Immature natural killer cell (primary cell): ENCODE results near the gene FAM120A. TPM values are rescaled to one million over a fixed set of nuclear protein-coding genes. Genes with fewer than 3 reads are reported as not detected.
A peak's percentile ranks its signal among the peaks of the same experiment; 100 is the strongest.

Experiments used
- DNase-seq, 3 donors: peaks; one replicate each; pipeline ENCODE4 v3.0.0; 2022; ENCODE audit warnings: mixed read lengths in 1 of 3
- H3K27ac Mint-ChIP-seq, 6 donors: one replicate each; pipeline ENCODE4 v1.8.0; 2020; ENCODE audit warnings: mixed read lengths in 6 of 6, mild to moderate bottlenecking in 5 of 6, inconsistent platforms in 4 of 6, moderate library complexity in 3 of 6
- H3K27me3 Mint-ChIP-seq, 3 donors: one replicate each; pipeline ENCODE4 v1.8.0; 2020 to 2021; ENCODE audit warnings: low read depth in 3 of 3, mild to moderate bottlenecking in 3 of 3, mixed read lengths in 3 of 3, moderate library complexity in 3 of 3, inconsistent platforms in 1 of 3
- H3K36me3 Mint-ChIP-seq, 3 donors: one replicate each; pipeline ENCODE4 v1.8.0; 2020; ENCODE audit warnings: mixed read lengths in 3 of 3, inconsistent platforms in 2 of 3, mild to moderate bottlenecking in 2 of 3
- H3K4me1 Mint-ChIP-seq, 2 donors: one replicate each; pipeline ENCODE4 v1.8.0; 2020; ENCODE audit warnings: inconsistent platforms in 2 of 2, mild to moderate bottlenecking in 2 of 2, mixed read lengths in 2 of 2, moderate library complexity in 1 of 2
- H3K4me3 Mint-ChIP-seq, 5 donors: one replicate each; pipeline ENCODE4 v1.8.0; 2020; ENCODE audit warnings: mild to moderate bottlenecking in 5 of 5, mixed read lengths in 5 of 5, inconsistent platforms in 3 of 5, moderate library complexity in 3 of 5
- H3K9me3 Mint-ChIP-seq, 6 donors: one replicate each; pipeline ENCODE4 v1.8.0; 2020; ENCODE audit warnings: mild to moderate bottlenecking in 6 of 6, mixed read lengths in 6 of 6, inconsistent platforms in 4 of 6, moderate library complexity in 3 of 6
- polyA plus RNA-seq, 3 donors: library from polyadenylated mRNA; unstranded; fragments of 300-500 nt; fragmentation: Illumina TruSeq; gene quantifications; one replicate each; pipeline ENCODE4 v1.2.3, GENCODE V29; 2021

Gene FAM120A
- polyA plus RNA-seq, 3 donors from 2014 or later: 6.2 to 16.0 (median 6.9) TPM

DNA sequence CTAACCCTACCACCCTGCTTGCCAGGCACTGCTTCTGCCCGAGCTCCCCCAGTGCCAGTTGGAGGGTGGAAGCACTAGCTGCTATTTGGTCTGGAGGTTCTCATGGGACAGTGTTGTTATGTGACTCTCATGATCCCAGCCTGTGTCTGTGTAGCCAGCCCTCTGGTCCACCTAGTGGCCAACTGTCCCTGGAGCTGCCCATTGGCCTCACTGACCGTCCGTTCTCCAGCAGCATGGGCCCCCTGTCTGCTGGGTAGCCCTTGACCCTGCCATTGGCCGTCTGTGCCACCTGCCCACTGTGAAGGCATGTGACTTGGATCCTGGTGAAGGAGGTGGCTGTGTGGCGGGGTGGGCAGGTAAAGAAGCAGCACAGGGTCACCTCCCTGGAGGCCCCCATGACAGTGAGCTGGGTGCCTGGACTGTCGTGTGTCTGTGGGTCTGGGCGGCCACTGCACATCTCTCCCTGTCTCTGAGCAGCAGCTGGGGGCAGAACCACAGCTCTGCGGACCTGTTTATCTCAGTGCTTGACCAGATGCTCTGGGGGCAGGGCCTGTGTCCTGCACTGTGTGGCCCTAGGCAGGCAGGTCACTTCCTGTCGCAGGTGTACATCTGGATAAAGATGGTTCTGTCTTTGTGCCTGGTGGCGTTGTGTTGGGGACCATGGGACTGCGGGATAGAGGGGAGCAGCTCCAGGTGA lies 136.3 kb downstream of the FAM120A start:
- Mint-ChIP-seq H3K4me1 (peaks cover 24 to 32% of the 10 kb centered on the region in 2 donors), H3K27me3 (no peaks in the 10 kb centered on the region), H3K36me3 (peaks cover 0 to 6% (median 3%) of the 10 kb centered on the region in 3 donors), H3K27ac (no peak overlapping the region), H3K9me3 (no peaks in the 10 kb centered on the region), H3K4me3 (no peak overlapping the region)
- no peak for DNase-seq

DNA sequence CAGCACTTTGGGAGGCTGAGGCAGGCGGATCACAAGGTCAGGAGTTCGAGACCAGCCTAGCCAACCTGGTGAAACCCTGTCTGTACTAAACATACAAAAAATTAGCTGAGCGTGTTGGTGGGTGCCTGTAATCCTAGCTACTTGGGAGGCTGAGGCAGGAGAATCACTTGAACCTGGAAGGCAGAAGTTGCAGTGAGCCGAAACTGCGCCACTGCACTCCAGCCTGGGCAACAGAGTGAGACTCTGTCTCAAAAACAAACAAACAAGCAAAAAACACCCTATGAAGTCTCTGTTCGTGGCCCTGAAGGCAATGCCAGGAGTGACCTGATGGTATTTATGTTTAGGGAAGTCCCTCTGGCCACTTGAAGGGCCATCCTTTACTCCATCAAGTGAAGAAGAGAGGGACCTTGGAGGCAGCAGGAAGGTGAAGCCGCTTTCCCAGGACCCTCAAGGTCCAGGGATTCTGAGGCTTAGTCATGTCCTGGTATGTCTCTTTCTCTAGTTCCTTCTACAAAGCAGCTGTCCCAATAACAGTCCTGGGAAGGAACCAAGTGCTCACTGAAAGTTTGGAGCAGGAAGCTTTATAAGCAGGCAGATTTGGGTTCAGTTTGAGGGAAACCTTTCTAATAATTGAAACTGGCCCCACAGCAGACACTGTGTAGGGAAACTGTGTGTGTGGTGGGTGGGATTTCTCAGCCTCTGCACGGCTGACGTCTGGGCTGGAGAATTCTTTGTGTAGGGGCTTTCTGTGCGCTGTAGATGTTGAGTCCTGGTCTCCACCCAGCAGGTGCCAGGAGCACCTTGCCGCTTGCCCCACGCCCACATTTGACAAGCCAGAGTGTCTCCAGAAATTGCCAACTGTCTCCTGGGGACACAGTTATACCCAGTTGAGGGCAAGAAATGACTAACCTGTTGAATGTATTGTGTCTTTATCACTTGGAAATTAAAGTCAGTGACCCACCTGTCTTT lies 137.4 kb downstream of the FAM120A start:
- Mint-ChIP-seq H3K9me3 (no peaks in the 10 kb centered on the region), H3K27me3 (no peaks in the 10 kb centered on the region), H3K4me1 (peaks cover 20 to 32% of the 10 kb centered on the region in 2 donors), H3K36me3 (peaks cover 0 to 6% (median 3%) of the 10 kb centered on the region in 3 donors), H3K27ac (peak overlapping the region in 2 of 6 donors; percentile 23), H3K4me3 (no peak overlapping the region)
- DNase-seq: no peak

DNA sequence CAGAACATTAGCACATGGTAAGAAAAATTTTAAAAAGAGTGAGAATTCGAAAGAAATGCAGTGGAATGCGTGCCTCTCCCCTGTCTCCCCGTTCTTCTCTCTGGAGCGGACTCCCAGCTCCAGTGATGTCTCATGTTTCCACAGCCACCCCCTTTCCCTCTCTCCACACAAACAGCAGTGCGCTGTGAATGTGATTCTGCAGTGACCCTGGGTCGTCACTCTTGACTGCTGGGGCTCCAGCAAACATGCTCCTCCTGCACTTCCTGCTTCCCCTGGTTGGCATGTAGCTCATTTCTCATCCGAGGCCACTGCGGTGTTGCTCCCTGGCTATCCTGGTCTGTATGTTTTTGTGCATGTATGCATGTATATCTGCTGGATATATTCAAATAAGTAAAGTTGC lies 138.2 kb downstream of the FAM120A start:
- no peak for DNase-seq
- Mint-ChIP-seq H3K36me3 (peaks cover 0 to 4% (median 0%) of the 10 kb centered on the region in 3 donors), H3K27me3 (no peaks in the 10 kb centered on the region), H3K9me3 (no peaks in the 10 kb centered on the region), H3K4me1 (peaks cover 20 to 26% of the 10 kb centered on the region in 2 donors), H3K27ac (peak overlapping the region in 3 of 6 donors; percentile 6 to 31 (median 10)), H3K4me3 (no peak overlapping the region)

DNA sequence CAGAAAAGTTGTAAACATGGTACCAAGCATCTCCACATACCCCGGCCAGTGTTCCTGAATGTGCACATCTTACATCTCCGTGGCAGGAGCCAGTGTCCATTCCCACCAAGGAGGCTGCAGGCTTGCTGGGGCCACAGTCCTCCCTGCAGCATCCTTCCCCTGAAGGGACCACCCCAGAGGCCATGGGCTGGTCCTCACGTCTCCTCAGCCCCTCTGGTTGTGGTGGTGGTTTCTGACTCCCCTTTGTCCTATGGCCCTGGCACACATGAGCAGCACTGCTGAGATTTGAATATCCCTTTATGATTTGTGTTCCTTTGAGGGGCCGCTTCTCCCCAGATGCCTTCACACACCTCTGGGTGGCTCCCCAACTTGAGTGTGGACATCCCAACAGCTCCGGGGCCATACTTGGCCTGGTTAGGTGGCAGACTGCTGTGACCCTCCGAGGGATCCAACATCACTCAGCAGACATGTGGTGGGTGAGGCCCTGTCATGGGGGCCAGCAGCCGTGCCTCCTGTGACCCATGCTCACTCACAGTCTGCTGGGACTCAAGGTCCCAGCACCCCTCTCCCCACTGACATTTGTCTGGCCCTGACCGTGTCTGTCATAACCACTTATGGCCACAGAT lies 139.2 kb downstream of the FAM120A start:
- no peak for DNase-seq
- peak overlapping the region in 3 of 6 donors; percentile 31 to 40 (median 35) for H3K27ac Mint-ChIP-seq
- no peaks in the 10 kb centered on the region for H3K27me3 Mint-ChIP-seq
- H3K4me3 Mint-ChIP-seq: no peak overlapping the region
- no peaks in the 10 kb centered on the region for H3K9me3 Mint-ChIP-seq
- peaks cover 20 to 27% of the 10 kb centered on the region in 2 donors for H3K4me1 Mint-ChIP-seq
- no peaks in the 10 kb centered on the region for H3K36me3 Mint-ChIP-seq

DNA sequence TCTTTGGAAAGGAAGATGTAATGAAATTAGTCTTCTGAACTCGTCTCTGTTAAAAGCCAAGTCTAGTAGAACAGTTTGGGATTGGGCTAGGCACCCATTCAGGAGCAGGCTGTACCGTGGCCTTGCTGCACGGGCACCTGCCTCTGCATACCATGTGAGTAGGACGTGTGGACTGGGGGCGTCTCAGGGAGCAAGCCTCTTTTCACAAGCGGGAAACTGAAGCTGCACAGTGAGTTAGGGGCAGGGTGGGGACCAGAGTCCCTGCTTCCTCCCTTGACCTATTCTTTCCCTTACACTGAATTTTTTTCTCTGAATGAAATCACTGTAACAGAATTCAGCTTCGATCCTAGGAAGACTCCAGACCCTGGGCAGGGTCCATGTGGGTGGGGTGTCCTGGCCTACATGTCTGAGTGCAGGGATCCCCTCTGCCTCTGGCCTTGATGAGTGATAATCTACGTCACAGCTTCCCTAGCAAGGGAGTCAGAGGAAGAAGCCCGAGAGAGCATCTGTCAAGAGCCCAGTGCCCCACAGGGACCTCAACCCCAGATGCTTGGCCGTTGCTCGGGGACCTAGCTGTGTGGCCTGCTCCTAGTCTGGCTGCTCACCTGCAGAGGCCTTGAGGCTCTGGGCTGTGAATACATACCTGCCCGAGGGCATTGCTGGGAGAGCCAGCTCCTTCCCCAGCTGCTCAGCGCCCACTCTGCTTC lies 140.0 kb downstream of the FAM120A start:
- Mint-ChIP-seq H3K4me1 (peaks cover 24 to 33% of the 10 kb centered on the region in 2 donors), H3K27ac (no peak overlapping the region), H3K9me3 (no peaks in the 10 kb centered on the region), H3K27me3 (no peaks in the 10 kb centered on the region), H3K4me3 (no peak overlapping the region), H3K36me3 (no peaks in the 10 kb centered on the region)
- DNase-seq: no peak

DNA sequence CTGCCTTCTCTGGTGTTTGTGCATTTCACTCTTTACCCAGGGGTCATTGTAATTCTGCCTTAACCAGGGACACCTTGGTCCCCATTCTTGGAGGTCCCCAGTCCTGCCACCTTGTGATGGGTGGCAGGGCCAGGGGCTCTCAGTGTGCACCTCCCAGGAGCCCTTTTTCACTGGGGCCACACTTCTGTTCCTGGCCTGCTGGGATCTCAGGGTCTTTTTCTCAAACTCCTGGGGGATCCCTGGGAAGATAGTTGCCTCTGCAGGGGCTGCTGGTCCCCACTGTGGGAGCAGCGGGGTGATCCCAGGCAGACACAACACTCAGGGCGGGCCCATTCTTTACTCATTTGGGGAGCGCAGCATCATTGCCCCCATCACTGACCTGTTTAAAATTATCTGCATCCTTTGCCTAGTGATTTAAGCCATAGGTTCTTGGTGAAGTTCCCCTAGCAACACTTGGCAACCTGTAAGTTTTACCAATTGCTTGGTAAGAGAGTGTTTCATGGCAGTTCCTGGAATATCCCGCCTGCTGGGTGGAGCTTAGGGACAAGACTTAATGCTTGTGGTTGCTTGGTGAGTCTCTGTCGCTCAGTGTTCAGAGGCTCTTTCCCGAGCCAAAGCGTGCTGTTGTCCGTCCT lies 140.6 kb downstream of the FAM120A start:
- Mint-ChIP-seq H3K4me1 (peaks cover 20 to 33% of the 10 kb centered on the region in 2 donors), H3K9me3 (no peaks in the 10 kb centered on the region), H3K27me3 (no peaks in the 10 kb centered on the region), H3K4me3 (no peak overlapping the region), H3K27ac (peak overlapping the region in 1 of 6 donors; percentile 61), H3K36me3 (no peaks in the 10 kb centered on the region)
- DNase-seq: no peak

DNA sequence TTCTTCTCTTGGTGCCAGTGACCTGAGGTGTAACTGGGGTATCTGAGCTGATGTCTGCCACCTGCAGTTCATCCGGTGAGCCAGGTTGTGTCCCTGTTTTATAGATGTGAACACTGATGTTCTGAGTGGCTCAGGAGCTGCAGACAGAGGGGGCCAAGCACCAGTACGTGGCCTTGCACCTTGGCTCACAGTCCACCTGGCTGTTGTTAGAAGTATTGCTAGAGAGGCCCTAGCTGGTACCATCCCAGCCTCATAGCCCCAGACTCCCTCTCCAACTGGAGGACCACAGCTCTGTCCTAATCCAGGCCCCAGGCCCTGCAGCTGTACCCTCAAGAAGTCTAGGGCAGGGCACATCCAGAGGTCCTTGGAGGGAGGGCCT lies 141.1 kb downstream of the FAM120A start:
- H3K4me1 Mint-ChIP-seq: peaks cover 23 to 33% of the 10 kb centered on the region in 2 donors
- no peak for DNase-seq
- H3K27ac Mint-ChIP-seq: no peak overlapping the region
- no peaks in the 10 kb centered on the region for H3K36me3 Mint-ChIP-seq
- no peak overlapping the region for H3K4me3 Mint-ChIP-seq
- no peaks in the 10 kb centered on the region for H3K27me3 Mint-ChIP-seq
- no peaks in the 10 kb centered on the region for H3K9me3 Mint-ChIP-seq

DNA sequence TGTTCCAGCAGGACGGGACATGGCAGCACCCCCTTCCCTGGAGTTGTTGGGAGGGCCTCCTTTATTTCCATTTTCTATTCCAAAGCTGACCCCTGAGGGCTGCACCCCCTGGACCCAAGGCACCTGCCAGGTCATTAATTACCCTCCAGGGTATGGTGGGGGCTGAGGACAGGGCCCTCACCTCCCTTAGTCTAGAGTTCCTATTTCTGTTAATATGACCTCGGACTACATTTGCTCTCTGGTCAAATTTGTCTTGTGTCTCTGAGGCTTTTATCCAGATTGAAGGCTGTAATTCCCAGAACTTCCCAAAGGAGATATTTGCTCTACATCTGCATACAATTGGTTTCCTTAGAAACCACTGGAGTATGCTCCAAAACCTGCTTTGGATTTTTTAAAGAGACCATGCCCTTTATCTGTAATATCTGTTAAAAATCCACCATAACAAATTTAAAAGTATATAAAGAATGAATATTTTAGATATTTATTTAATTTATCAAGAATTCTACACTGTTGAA lies 141.7 kb downstream of the FAM120A start:
- Mint-ChIP-seq H3K4me3 (no peak overlapping the region), H3K4me1 (peaks cover 24 to 33% of the 10 kb centered on the region in 2 donors), H3K9me3 (no peaks in the 10 kb centered on the region), H3K36me3 (no peaks in the 10 kb centered on the region), H3K27me3 (no peaks in the 10 kb centered on the region), H3K27ac (peak overlapping the region in 1 of 6 donors; percentile 65)
- no peak for DNase-seq

DNA sequence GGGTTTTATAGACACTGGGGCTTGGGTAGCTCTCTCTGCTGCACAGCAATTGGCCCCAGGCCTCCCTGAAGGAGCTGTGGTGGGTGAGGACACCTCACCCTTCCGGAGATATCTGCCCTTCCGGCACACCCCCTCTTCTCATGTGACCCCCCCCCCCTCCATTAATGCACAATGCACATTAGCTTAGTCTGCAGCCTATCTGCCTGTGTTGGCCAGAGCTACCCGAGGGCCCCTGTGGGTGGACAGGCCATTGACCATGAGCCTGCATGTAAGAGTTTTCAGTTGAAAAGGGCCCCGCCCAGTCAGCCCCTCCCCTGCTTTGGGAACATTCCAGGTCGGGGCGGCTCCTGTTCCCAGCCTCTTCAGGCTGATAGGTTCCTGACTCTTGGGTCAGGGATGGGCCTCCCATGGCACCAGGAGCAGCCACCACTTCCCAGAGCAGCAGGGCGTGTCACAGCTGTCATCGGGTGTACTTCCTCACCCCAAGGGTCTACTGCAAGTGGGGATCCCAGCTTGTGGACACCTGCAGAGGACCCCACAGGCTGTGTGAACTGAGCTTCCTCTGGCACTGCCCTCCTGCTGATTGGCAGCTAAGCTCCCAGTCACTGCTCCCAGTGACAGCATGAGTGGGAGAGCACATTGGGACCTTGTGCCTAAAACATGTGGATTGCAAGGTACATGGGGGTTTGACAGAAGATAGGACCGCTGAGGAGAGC lies 142.7 kb downstream of the FAM120A start:
- H3K4me1 Mint-ChIP-seq: peaks cover 34 to 38% of the 10 kb centered on the region in 2 donors
- H3K27me3 Mint-ChIP-seq: no peaks in the 10 kb centered on the region
- no peak for DNase-seq

DNA sequence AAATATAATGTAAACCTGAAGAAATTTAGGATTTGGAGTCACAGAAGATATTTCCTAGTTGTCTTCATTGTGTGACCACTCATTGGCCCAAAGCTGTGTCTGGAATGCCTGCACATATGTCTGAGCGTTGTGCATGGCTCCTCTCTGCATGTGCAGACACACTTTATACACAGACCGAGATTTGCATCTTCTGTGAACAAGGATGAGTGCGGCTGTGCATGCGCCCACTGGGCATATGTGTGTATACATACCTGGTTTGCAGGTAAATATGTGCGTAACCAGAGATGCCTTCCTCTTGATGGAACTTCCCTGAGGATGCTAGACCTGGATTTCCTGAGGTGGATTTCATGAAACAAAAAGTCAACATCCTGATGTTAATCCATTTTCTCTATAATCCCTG lies 144.0 kb downstream of the FAM120A start:
- Mint-ChIP-seq H3K27ac (no peak overlapping the region), H3K4me3 (no peak overlapping the region), H3K36me3 (no peaks in the 10 kb centered on the region), H3K9me3 (no peaks in the 10 kb centered on the region), H3K27me3 (no peaks in the 10 kb centered on the region), H3K4me1 (peaks cover 37 to 38% of the 10 kb centered on the region in 2 donors)
- DNase-seq: no peak

More for the DNA sequence above, 142.7 kb downstream of the FAM120A start:
- no peak overlapping the region for H3K4me3 Mint-ChIP-seq
- H3K27ac Mint-ChIP-seq: peak overlapping the region in 1 of 6 donors; percentile 34
- H3K9me3 Mint-ChIP-seq: no peaks in the 10 kb centered on the region
- H3K36me3 Mint-ChIP-seq: no peaks in the 10 kb centered on the region

DNA sequence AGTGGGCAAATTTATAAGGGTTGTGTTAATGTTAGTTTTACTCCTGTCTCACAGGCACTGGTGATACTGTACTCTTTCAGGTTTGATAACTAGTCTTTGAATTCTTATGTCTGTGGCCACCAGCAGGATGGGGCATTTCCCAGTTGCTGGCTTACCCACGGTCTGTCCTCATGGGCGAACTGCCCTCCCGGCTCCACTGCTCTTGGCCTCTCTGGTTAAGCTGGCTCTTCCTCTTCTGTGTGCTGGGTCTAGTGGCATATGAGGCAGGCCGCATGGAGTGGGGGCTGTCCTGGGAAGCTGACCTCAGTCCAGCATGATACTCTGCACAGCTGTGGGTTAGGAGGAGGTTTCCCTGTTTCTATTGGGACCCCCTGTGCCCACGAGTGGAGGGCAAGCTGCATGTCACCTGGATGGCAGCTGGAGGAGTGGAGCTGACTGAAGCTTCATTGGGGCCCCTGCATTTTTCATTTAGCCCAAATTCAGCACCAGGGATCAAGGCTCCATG lies 144.4 kb downstream of the FAM120A start:
- no peaks in the 10 kb centered on the region for H3K36me3 Mint-ChIP-seq
- H3K4me1 Mint-ChIP-seq: peaks cover 38 to 41% of the 10 kb centered on the region in 2 donors
- no peak for DNase-seq
- H3K4me3 Mint-ChIP-seq: no peak overlapping the region
- no peaks in the 10 kb centered on the region for H3K27me3 Mint-ChIP-seq
- H3K27ac Mint-ChIP-seq: peak overlapping the region in 1 of 6 donors; percentile 18
- no peaks in the 10 kb centered on the region for H3K9me3 Mint-ChIP-seq

DNA sequence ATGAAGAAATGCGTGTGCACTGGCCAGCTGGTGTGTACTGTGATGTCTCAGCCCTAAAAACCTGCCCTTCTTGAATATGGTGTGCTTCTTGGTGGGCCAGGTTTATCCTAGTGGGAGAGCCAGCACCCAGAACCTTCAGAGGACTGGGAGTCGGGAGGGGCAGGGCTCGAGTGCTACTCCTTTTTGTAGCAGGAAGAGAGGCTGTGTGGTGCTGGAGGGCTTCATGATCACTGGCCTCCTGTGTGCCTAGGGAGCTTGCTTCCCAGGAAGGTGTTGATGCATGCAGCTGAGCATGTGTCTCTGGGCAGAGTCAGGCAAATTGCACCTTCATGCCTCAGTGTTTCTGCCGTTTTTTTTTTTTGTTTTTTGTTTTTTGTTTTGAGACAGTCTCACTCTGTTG lies 144.9 kb downstream of the FAM120A start:
- peaks cover 39 to 46% of the 10 kb centered on the region in 2 donors for H3K4me1 Mint-ChIP-seq
- DNase-seq: no peak
- no peak overlapping the region for H3K4me3 Mint-ChIP-seq
- no peaks in the 10 kb centered on the region for H3K36me3 Mint-ChIP-seq
- no peaks in the 10 kb centered on the region for H3K27me3 Mint-ChIP-seq
- H3K27ac Mint-ChIP-seq: no peak overlapping the region
- H3K9me3 Mint-ChIP-seq: no peaks in the 10 kb centered on the region
